HepG2 (cell line): ENCODE measurements around the gene C19orf73. TPM values are rescaled to one million over a fixed set of nuclear protein-coding genes. Genes with fewer than 3 reads are reported as not detected.

ENCODE experiments used
- HNRNPUL1 ChIP-seq: fragments of 200-400 bp; formaldehyde crosslinking; IDR thresholded peaks from 2 replicates; pipeline ENCODE4 v1.6.1; 2017; ENCODE audit warnings: low read depth, mild to moderate bottlenecking, low read length, moderate library complexity
- IRF2 ChIP-seq: IDR thresholded peaks from 2 replicates; pipeline ENCODE4 v1.6.1; 2018; ENCODE audit warnings: missing genetic modification reagents, missing compliant biosample characterization
- KAT2B ChIP-seq: fragments of 150-350 bp; IDR thresholded peaks from 2 replicates; pipeline ENCODE4 v1.6.1; 2014; ENCODE audit warnings: low read depth, low read length, borderline replicate concordance
- LCORL ChIP-seq, 2 experiments: fragments of 450-650 bp in 1 of 2; sonication (generic) in 1 of 2; formaldehyde crosslinking in 1 of 2; IDR thresholded peaks; 2 replicates each; pipeline versions ENCODE4 v1.5.0 to v1.6.1; 2017 to 2020; ENCODE audit warnings: antibody characterized with exemption in 1 of 2, missing genetic modification reagents in 1 of 2
- MED1 ChIP-seq: sonication (generic); formaldehyde crosslinking; IDR thresholded peaks from 2 replicates; pipeline ENCODE4 v1.4.0; 2020; ENCODE audit warnings: missing genetic modification reagents
- MIER2 ChIP-seq: IDR thresholded peaks from 2 replicates; pipeline ENCODE4 v1.6.1; 2016; ENCODE audit warnings: missing biosample characterization, missing genetic modification reagents
- ZNF224 ChIP-seq: sonication (generic); formaldehyde crosslinking; IDR thresholded peaks from 2 replicates; pipeline ENCODE4 v1.5.0; 2020; ENCODE audit warnings: mild to moderate bottlenecking, missing genetic modification reagents
- ZNF432 ChIP-seq: sonication (generic); formaldehyde crosslinking; IDR thresholded peaks from 2 replicates; pipeline ENCODE4 v1.5.0; 2020; ENCODE audit warnings: missing genetic modification reagents, mild to moderate bottlenecking, borderline replicate concordance
- polyA plus RNA-seq, 8 experiments: library from polyadenylated mRNA; depleted of rRNA in 3 of 8; stranded (reverse) in 7 of 8; unstranded in 1 of 8; fragments of >200 nt; fragmentation: Illumina TruSeq in 4 of 8; extraction: Trizol in 4 of 8; gene quantifications; 2 replicates each; pipeline versions ENCODE4 v1.2.1 to v1.2.3, GENCODE V29; 2011 to 2016; ENCODE audit warnings: low read depth in 4 of 8, missing spikeins in 1 of 8, mixed read lengths in 1 of 8; ENCODE audit not compliant: insufficient read depth in 1 of 8
- total RNA-seq, 5 experiments: library from RNA; depleted of rRNA; stranded (reverse); fragments of >200 nt; fragmentation: Illumina TruSeq; extraction: Trizol; gene quantifications; 2 replicates each; pipeline ENCODE4 v1.2.3, GENCODE V29; 2016; ENCODE audit warnings: low read depth in 1 of 5
- TF ChIP-seq, protein P1 (sequence below): sonication (generic); formaldehyde crosslinking; IDR thresholded peaks from 2 replicates; pipeline ENCODE4 v1.4.0; 2020; ENCODE audit warnings: low read depth, missing genetic modification reagents
- TF ChIP-seq, protein P2 (sequence below): sonication (generic); formaldehyde crosslinking; IDR thresholded peaks from 2 replicates; pipeline ENCODE4 v1.4.0; 2020; ENCODE audit warnings: missing genetic modification reagents
- TF ChIP-seq, protein P3 (sequence below): IDR thresholded peaks from 2 replicates; pipeline ENCODE4 v1.6.1; 2016; ENCODE audit warnings: low read depth, control low read depth
- TF ChIP-seq, protein P4 (sequence below): IDR thresholded peaks from 2 replicates; pipeline ENCODE4 v1.6.1; 2012; ENCODE audit warnings: inconsistent platforms
- TF ChIP-seq, protein P5 (sequence below): sonication (generic); formaldehyde crosslinking; IDR thresholded peaks from 2 replicates; pipeline ENCODE4 v1.4.0; 2020; ENCODE audit warnings: missing genetic modification reagents
- TF ChIP-seq, protein P6 (sequence below): sonication (generic); formaldehyde crosslinking; IDR thresholded peaks from 2 replicates; pipeline ENCODE4 v1.5.0; 2020; ENCODE audit warnings: missing genetic modification reagents, mild to moderate bottlenecking, borderline replicate concordance
- TF ChIP-seq, protein P7 (sequence below): sonication (generic); formaldehyde crosslinking; IDR thresholded peaks from 2 replicates; pipeline ENCODE4 v1.4.0; 2020; ENCODE audit warnings: missing genetic modification reagents, borderline replicate concordance

C19orf73 gene
- total and polyA plus RNA-seq, 2 of the 13 experiments (the other 11 are each of a cell fraction or from before 2014, with no cell fraction given): 1.4 to 1.5 TPM

DNA sequence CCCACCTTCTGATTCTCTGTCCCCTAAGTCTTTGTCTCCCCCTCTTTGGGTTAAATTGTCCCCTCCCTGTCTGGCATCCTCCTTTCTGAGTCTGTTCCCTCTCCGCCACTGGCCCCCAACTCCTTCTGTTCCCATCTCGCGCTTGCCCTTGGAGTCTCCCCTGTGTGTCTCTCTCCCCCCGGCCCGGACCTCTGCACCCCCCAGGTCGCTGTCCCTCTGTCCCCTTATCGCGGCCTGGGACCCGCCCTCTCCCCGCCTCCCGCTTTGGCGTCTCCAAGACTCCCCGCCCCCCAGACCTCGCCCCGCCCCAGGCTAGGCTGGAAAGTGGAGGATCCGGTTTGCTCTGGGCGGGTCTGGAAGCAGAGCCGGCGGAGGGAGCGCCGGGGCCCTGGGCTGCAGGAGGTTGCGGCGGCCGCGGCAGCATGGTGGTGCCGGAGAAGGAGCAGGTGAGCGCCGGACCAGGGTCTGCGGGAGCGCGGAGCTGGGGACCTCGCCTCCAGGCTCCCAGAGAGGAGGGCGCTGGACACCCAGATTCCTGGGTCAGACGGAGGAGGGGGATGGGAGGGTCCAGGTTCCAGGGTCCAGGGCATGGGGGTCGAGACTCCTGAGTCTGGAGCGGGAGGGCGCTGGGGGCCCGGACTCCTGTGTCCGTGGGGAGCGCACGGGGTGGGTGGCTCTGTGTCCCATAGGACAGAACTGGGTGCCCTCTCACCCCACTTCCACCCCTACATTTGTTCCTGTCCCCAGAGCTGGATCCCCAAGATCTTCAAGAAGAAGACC is 38.7 kb upstream of the C19orf73 start, which contains the start of gene TRPM4 (continued):
- TF ChIP-seq, protein P1, sequence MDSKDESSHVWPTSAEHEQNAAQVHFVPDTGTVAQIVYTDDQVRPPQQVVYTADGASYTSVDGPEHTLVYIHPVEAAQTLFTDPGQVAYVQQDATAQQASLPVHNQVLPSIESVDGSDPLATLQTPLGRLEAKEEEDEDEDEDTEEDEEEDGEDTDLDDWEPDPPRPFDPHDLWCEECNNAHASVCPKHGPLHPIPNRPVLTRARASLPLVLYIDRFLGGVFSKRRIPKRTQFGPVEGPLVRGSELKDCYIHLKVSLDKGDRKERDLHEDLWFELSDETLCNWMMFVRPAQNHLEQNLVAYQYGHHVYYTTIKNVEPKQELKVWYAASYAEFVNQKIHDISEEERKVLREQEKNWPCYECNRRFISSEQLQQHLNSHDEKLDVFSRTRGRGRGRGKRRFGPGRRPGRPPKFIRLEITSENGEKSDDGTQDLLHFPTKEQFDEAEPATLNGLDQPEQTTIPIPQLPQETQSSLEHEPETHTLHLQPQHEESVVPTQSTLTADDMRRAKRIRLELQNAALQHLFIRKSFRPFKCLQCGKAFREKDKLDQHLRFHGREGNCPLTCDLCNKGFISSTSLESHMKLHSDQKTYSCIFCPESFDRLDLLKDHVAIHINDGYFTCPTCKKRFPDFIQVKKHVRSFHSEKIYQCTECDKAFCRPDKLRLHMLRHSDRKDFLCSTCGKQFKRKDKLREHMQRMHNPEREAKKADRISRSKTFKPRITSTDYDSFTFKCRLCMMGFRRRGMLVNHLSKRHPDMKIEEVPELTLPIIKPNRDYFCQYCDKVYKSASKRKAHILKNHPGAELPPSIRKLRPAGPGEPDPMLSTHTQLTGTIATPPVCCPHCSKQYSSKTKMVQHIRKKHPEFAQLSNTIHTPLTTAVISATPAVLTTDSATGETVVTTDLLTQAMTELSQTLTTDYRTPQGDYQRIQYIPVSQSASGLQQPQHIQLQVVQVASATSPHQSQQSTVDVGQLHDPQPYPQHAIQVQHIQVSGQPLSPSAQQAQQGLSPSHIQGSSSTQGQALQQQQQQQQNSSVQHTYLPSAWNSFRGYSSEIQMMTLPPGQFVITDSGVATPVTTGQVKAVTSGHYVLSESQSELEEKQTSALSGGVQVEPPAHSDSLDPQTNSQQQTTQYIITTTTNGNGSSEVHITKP (CRISPR knock-in tag): peak; percentile 62
- TF ChIP-seq, protein P2, sequence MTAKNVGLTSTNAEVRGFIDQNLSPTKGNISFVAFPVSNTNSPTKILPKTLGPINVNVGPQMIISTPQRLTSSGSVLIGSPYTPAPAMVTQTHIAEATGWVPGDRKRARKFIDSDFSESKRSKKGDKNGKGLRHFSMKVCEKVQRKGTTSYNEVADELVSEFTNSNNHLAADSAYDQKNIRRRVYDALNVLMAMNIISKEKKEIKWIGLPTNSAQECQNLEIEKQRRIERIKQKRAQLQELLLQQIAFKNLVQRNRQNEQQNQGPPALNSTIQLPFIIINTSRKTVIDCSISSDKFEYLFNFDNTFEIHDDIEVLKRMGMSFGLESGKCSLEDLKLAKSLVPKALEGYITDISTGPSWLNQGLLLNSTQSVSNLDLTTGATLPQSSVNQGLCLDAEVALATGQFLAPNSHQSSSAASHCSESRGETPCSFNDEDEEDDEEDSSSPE (CRISPR knock-in tag): 0 out of 2 replicates have a peak, but pooled peaks have one; percentile 37
- TF ChIP-seq LCORL (IDR thresholded peaks at IDR 0.05) (no peak), LCORL (CRISPR knock-in tag; IDR thresholded peaks at IDR 0.05) (peak; percentile 31; the same call in 1 of the 2 replicates), KAT2B (no peak), HNRNPUL1 (no peak), ZNF224 (CRISPR knock-in tag) (no peak), ZNF432 (CRISPR knock-in tag) (no peak), MED1 (peak; percentile 42), MIER2 (CRISPR knock-in tag) (no peak), IRF2 (CRISPR knock-in tag) (0 out of 2 replicates have a peak, but pooled peaks have one; percentile 10)
- TF ChIP-seq, protein P3, sequence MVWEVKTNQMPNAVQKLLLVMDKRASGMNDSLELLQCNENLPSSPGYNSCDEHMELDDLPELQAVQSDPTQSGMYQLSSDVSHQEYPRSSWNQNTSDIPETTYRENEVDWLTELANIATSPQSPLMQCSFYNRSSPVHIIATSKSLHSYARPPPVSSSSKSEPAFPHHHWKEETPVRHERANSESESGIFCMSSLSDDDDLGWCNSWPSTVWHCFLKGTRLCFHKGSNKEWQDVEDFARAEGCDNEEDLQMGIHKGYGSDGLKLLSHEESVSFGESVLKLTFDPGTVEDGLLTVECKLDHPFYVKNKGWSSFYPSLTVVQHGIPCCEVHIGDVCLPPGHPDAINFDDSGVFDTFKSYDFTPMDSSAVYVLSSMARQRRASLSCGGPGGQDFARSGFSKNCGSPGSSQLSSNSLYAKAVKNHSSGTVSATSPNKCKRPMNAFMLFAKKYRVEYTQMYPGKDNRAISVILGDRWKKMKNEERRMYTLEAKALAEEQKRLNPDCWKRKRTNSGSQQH (CRISPR knock-in tag): peak; percentile 38; the same call in 1 of the 2 replicates
- TF ChIP-seq, protein P4, sequence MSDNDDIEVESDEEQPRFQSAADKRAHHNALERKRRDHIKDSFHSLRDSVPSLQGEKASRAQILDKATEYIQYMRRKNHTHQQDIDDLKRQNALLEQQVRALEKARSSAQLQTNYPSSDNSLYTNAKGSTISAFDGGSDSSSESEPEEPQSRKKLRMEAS: peak; percentile 56; the same call in 1 of the 2 replicates
- TF ChIP-seq, protein P5, sequence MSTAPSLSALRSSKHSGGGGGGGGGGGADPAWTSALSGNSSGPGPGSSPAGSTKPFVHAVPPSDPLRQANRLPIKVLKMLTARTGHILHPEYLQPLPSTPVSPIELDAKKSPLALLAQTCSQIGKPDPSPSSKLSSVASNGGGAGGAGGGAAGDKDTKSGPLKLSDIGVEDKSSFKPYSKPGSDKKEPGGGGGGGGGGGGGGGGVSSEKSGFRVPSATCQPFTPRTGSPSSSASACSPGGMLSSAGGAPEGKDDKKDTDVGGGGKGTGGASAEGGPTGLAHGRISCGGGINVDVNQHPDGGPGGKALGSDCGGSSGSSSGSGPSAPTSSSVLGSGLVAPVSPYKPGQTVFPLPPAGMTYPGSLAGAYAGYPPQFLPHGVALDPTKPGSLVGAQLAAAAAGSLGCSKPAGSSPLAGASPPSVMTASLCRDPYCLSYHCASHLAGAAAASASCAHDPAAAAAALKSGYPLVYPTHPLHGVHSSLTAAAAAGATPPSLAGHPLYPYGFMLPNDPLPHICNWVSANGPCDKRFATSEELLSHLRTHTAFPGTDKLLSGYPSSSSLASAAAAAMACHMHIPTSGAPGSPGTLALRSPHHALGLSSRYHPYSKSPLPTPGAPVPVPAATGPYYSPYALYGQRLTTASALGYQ (CRISPR knock-in tag): peak; percentile 41; the same call in 1 of the 2 replicates
- TF ChIP-seq, protein P6, sequence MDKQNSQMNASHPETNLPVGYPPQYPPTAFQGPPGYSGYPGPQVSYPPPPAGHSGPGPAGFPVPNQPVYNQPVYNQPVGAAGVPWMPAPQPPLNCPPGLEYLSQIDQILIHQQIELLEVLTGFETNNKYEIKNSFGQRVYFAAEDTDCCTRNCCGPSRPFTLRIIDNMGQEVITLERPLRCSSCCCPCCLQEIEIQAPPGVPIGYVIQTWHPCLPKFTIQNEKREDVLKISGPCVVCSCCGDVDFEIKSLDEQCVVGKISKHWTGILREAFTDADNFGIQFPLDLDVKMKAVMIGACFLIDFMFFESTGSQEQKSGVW: no peak
- TF ChIP-seq, protein P7, sequence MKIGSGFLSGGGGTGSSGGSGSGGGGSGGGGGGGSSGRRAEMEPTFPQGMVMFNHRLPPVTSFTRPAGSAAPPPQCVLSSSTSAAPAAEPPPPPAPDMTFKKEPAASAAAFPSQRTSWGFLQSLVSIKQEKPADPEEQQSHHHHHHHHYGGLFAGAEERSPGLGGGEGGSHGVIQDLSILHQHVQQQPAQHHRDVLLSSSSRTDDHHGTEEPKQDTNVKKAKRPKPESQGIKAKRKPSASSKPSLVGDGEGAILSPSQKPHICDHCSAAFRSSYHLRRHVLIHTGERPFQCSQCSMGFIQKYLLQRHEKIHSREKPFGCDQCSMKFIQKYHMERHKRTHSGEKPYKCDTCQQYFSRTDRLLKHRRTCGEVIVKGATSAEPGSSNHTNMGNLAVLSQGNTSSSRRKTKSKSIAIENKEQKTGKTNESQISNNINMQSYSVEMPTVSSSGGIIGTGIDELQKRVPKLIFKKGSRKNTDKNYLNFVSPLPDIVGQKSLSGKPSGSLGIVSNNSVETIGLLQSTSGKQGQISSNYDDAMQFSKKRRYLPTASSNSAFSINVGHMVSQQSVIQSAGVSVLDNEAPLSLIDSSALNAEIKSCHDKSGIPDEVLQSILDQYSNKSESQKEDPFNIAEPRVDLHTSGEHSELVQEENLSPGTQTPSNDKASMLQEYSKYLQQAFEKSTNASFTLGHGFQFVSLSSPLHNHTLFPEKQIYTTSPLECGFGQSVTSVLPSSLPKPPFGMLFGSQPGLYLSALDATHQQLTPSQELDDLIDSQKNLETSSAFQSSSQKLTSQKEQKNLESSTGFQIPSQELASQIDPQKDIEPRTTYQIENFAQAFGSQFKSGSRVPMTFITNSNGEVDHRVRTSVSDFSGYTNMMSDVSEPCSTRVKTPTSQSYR (CRISPR knock-in tag): peak; percentile 22; the same call in 1 of the 2 replicates
